GM19328 (cell line): ENCODE data around the gene SLC6A11.

Source experiments
- ATAC-seq: cut with Tn5 transposase; IDR thresholded peaks from one replicate; pipeline ENCODE4 v1.9.1; 2021; ENCODE audit warnings: mild to moderate bottlenecking, moderate library complexity; ENCODE audit not compliant: unreplicated experiment

SLC6A11 gene

DNA sequence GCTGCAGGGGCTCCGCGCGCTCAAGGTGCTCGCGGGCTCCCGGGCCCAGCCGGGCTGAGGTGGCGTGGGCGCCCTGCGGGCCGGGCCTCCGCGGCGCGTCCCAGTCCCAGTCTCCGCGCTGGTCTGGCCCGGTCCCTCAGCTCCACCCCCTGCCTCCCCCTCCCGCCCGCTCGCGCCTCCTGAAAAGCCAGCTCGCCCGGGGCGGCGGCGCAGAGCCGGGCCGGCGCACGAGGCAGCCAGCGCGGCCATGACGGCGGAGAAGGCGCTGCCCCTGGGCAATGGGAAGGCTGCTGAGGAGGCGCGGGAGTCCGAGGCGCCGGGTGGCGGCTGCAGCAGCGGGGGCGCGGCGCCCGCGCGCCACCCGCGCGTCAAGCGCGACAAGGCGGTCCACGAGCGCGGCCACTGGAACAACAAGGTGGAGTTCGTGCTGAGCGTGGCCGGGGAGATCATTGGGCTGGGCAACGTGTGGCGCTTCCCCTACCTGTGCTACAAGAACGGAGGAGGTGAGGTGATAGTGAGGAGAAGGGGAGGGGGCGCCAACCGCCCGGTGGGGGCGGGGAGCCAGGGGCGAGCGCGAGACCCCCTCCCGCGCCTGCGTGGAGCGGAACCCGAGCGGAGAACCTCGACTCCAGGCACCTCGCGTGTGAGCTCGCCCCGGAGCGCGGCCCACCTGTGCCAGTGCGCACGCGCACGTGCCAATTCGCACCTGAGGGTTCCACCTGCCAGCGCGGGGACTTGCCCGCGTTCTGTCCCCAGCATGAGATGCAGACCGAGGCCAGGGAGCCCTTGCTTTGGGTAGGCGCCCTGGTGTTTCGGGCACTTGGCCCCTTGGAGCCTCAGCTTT is at the start of gene SLC6A11:
Gene SLC6A11, plus strand, starts transcription at position 210 of the 844 bp plus-strand sequence. Its CDS starts 38 bp downstream, at position 248.
- no peak for ATAC-seq

DNA sequence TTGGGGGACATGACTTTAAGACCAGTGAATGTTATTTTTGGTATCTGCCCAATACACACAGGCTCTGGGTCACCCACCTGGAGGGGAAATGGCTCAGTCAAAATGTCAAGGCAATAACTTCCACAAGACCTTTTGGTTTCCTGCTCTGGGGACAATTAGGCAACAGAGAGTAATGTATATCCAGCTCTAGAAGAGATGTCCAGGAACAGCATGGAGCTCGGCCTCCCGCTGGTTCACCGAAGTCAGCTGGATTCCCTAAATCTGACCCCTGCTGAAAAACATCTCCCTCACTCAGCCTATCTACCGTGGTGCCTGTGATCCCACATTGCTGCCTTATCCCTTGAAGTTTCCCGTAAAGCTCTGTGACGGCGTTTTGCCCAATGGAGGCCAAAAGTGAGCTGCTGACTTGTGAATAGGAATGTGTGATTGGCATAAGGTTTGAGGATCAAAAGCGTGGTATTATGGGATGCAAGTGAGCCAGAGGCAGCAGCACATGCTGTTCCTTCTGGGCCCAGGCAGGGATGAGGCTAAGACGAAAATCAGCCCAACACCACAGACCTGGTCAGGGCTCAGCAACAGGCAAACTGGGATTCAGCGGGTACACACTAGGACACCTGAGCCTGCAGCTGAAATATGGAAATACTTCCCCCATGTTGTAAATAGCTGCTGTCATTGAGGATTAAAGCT is 47.2 kb upstream of the SLC6A11 start:
- ATAC-seq: no peak

DNA sequence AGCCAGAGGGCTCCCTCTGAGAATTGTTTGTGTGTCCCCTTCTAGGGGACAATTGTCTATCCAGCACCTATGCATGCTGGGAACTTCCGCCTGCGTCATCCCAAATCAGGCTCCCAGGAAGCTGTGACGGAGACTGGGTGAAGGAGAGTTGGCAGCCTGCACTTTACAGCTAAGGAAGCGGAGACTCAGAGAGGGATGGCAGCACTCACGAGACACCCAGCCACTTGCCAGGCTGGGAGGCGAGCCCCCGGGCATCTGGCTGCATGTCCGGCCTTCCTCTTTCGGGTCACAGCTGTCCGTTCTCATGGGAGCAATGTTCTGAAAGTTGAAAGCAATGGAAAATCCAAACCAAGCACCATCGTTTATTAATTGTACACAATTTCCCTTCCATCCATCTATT is 45.5 kb upstream of the SLC6A11 start:
- ATAC-seq: no peak

DNA sequence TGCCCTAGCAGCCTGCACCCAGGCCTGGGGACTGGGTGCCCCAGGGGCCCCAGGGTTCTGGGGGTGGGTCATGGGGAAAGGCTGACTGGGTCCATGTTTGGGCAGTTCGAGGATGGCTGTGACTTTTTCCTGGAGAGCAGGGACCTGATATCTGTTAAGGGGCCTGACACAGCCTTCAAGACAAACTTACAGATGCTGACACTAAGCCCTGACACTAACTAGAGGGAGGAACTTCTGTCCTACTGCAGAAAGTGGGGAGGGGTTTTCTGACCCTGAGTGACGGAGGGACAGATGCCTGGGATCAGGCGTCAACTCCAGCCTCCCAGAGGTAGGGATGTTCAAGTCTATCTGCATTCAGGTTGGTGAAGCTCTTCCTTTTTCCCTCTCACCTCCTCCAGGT is 45.0 kb upstream of the SLC6A11 start:
- no peak for ATAC-seq

DNA sequence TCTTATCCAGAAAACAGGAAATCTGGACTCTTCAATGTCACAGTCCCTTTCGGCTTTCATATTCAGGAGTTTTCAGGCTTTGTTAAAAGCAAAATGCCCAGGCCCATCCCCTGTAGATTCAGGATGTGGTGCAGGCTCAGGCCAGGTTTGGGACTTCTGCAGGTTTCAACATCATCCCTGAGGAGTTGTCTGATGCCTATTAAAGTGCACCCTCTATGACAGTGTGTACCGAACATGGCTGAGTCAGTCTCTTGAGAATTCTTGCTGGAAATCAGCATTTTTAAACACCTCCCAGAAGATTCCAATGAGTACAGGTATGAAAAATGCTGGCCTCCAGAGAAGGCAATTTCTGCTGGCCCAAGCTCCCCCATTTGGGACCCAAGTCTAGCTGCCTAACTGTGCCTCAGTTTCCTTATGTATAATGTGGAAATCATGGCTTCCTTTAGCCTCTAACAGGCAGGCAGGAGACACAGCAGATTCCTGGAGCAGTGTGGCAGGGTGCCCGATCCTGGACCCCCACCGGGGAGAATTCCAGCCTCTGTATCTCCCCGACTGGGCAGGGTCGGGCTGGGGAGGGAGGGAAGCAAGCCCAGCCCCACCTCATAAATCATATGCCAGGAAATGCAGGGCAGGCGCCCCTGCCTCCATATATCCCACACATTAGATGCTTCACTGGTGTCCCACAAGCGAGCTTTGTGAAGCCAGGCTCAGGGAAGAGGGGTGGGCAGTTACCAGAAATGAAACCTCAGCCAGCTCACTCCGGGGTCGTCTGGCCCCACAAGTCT is 44.4 kb upstream of the SLC6A11 start:
- no peak for ATAC-seq

DNA sequence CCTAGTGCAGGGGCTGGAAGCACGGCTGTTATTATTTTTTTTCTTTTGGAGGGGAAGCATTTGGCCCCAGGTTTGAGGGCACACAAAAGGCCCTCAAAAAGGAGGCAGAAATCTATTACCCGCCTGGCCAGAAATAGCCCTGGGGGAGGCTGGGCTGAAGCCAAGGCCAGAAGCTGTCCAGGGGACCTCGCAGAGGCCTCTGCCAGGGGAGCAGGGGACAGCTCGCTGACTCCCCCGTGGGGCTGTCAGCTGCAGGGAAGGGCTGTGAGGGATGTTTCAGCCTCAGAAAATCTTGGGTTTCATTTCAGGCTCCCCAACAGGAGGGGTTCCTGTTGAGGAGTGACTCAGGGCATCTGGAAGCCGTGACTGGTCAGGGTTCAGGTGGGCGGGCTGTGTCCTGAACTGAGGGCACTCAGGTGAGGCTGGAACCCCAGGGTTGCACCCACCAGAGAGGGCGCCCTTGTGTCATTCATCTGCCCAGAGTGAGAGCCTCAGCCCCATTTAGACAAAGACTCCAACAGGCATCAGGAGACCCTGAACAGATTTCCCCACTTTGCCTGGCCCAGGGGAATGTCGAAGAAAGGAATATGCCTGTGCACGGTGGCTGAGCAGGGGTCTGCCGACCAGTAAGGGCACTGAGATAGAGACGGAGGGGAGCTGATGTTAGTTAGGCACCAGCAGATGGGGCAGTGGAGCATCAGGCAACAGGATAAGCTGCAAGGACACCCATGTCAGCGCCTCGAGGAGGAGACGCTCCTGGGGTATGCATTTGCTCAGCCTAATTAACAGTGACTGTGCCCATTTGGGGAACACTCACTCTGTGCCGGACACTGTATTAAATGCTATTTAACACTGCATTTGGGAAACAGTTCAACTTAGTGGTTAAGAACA is 43.5 kb upstream of the SLC6A11 start:
- no peak for ATAC-seq

DNA sequence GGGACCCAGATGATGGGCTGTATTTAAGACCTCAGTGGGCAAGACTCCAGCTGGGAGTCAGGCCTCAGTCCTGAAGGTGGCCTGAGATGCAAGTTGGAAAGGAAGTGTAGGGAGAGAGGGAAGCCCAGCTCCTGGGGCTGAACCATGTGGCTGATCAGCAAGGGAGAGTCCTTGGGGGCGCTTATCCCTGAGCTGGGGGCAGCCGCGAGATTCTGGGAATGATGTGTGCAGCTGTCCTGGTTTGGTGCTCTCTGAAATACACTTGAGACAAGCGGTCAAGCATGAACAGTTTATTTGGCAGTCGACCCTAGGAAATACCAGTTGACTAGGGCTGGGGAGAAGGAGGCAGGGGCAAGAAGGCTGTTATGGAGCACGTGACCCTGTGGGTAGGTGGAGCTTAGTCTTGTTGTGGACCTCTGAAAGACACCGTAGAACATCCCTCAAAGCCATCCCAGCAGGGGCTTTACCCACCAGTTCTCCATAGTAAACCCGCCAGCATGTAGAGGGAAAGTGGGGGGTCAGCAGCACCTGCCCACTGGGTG is 41.8 kb upstream of the SLC6A11 start:
- no peak for ATAC-seq

DNA sequence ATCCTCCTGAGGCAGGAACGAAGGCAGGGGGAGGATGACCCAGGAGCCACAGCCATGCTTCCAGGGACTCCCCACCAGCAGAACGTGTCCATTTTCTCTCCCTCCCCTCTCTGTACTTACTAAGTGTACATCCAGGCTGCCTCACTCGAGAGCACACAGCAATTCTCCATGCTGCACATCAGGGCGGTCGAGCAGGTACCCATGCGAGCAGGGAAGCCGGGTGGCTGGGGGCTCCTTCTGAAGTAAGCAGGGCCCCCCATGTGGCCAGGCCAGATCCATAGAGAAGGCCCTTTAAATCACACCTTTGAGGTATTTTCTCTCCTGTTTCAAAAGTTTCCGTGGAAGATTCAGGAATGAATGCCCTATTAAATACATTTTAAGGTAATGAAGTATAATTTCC is 41.2 kb upstream of the SLC6A11 start:
- ATAC-seq: no peak

DNA sequence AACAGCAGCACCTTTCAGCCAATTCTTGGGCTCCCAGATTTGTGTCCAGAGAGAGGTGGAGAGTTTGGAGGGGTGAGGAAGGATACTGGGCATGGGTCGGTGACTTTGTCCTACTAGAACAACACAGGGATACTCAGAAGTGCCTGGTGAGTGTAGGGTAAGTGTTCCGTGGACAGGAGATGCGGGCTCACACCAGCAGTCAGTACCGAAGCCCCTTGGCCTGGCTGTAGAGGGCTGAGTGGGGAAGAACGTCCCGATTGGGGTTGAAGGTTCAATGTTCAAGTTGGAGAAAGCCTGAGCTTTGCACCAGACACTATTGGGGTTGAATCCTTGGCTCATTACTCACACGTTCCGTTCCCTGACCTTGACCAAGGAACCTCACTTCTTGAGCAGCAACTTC is 40.8 kb upstream of the SLC6A11 start:
- ATAC-seq: no peak

DNA sequence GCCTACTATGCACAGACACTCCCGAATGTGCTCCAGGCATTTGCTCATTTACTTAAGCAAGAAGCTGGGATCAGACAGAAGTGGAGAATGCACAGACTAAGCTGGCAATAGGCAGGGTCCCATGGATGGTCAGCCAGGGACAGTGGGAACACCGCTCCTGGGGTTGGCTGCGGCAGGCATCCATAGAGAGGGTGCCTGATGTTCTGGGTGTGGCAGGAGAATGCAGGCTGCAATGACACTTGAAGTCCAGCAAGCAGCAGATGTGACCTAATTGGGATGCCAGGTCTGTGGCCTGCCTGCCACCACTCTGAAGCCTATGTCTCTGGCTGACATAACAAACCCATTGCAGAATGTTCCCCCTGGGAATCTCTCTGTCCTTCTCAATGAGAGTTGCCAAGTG is 40.2 kb upstream of the SLC6A11 start:
- ATAC-seq: no peak

DNA sequence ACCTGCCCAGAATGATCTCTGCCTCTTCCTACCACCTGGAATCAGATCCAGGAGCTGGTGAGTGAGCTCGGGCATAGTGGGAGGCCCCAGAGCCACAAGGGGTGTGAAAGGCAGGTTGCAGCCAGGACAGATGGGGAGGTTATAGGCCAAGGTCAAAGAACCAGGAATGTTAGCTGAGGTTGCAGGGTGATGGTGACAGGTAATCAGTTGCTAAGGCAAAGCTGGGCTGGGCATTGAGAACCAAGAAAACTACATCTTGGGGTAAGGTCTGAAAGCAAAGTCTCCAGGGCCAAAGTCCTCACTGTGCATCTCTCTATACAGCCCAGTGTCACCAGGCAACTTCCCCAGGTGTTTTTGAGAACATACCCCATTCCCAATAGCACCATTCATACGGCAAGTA is 38.4 kb upstream of the SLC6A11 start:
- ATAC-seq: no peak

DNA sequence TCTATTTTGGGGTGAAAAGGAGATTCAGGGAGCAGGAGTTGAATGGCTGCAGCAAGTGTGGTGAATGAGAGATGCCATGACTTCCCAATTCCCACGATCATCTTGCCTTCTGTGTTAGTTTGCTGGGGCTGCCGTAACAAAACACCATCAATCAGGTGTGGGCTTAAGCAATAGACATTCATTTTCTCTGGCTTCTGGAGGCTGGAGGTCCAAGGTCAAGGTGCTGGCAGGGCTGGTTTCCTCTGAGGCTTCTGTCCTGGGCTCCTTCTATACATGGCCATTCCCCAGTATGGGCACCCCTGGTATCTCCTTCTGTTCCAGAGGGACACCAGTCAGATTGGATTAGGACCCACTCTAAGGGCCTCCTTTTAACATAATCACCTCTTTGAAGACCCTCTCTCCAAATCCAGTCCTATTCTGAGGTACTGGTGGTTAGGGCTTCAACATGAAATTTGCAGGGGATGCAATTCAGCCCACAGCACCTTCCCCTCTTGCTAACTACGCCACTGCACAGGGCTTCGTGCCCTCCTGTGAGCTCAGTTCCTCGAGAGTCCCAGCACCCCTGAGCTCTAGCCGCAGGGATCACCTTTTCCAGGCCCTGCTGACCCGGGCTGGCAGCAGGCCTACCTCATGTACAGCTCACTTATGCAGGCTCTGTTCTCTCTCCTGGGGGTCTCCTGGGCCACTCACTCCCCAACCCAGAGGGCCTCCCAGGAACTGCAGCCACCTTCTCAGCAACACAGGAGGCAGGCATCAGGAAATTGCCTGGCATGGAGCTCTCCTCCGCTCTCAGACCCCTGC is 37.3 kb upstream of the SLC6A11 start:
- no peak for ATAC-seq

DNA sequence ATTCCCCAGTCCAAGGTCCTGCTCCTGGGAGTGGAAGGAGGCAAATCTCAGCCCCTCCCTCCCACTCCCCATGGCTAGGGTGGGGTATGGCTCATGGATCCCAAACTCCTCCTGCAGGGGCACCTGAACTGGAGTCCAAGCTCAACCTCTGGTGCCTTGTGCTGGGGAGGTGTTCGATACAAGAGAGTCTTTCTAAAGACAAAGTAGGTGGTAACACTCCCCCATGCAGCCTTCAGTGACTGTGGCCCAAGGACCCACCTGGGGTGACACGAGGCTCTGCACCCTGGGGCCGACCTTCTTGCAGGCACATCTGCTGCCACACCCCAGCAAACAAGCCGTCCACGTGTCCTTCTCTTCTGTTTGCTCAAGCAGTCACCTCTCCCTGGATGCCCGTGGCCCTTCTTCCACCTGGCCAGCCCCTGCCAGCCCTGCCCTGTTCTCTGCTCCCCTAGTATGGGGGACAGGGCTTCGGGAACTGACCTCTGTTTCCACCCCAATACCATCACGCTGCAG is 36.7 kb upstream of the SLC6A11 start:
- ATAC-seq: no peak

DNA sequence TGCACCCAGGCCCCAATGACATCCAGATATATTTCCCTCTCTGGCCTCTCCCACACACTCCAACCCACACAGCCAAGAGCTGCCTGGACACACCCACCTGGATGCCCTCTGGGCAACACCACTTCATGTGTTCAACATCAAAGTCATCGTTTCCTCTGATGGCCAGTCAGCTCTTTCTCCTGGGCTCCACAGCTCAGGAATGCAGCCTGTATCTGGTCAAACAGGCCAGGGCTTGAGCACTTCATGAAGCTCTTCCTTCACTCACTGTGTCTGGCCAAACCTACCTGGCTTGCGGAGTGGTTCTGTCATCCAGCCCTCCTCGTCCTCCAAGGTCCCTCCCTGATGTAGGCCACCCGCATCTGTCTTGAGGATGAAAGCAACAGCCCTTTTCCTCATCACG is 35.8 kb upstream of the SLC6A11 start:
- no peak for ATAC-seq

DNA sequence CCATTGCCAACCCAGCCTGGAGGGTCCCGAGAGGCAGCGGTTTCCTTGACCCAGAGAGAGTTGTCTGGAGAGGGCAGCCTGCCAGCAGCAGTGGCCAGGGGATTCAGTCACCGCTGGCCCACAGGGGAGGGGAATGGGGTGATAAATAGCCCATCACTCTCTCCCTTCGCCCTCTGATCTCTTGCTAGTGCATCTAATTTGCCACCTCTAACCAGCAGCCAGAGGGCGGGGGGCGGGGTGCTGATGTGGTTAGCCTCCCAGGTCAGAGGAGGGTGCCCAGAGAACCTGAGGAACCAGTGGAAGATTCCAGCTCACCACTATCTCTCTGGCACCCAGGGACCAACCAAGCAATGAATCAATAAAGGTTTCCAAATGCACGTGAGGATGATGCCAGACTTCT is 35.1 kb upstream of the SLC6A11 start:
- ATAC-seq: no peak

DNA sequence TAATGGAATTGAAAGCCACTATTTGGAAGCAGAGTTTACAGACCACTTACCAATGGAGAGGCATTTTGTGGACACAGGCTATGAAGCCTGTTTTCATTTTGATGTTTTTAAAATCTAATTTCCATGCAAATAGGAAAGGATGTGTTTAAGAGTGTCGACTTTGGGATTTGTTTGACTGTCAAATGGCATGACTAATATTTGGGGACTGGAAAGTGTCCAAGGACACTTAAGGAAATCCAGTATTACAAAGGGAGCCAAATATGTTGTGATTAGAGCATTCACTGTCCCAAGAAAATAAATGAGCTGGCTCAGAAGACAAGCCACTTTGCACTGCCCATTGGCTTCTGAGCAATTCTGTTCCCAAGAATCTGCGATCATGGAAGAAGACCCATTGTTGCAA is 34.0 kb upstream of the SLC6A11 start:
- no peak for ATAC-seq

DNA sequence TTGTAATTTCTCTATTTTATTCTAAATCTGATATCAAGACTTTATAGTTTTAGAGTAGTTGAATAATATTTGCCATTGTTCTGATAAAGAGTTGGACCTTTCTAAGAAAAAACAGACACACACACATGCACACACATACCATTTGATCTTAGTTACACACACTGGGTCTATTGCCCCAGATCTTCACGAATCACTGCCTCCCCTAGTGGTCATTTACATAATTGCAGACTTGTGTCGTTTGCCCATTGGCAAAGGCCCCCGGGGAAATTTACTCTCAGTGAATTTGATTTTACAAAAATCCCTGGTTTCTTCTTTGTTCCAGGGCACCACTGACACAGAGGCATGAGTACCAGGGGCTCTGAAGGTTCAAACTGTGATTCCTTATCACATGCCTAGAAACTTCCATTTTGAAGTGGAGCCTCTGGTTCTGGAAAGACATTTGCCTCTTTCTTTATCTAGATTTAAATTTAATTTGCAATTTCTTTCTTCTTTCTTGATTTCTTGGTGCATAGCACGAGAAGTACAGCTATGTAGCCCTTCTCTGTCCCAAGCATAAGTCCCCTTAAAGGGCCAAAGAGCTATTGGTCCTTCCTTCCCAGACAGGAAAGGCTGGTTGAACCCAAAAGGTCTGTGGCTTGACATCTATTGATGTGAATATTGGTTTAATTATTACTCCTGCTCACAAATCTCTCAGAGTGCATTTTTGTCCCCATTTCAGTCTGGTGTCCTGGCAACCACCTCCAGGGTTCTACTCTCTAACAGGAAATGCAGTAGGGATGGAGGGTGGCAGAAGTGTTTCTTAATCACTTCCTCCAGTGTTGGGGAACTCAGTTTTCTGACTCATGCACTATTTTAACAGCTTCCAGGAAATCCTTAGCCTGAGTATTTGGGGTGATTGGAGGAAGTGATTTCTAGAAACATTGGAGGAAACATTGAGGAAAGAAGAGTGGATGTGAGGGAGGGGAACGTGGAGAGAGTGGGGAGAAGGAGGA is 32.4 kb upstream of the SLC6A11 start:
- no peak for ATAC-seq

DNA sequence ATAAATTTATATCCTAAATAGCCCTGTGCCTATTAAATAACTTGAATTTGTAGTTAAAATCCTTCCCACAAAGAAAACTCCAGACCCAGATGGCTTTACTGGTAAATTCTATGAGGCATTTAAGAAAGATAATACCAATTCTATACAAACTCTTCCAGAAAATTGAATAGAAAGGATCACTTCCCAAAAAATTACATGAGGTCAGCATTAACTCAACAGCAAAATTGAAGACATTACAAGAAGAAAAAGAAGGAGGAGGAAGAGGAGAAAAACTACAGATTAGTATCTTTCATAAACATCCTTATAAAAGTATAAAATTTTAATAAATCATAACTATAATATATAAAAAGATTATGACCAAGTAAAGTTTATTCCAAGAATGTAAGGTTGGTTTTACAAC is 29.4 kb upstream of the SLC6A11 start:
- ATAC-seq: no peak
